ENCODE data around the gene FASTKD3.

DNA sequence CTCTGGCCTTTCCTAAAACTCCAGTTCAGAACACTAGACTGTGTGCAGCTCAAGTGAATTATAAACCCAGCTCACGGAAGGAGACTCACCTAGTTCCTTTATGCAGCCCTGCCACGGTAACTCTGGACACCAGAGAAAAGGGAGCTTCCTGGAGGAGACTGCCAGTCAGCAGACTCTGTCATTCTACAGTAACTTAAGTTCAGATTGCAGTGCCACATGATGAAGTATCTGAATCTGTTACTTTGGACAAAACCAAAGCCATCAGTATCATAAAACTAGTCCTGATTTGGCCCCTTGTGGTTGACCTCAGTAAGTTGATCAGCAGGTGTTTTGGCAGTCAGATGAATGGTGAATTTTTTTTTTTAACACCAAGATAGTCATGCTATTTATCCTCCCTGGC is 2.8 kb upstream of the FASTKD3 start:
- TF ChIP-seq CTCF (IDR thresholded peaks at IDR 0.05) (no peak), POLR2A (IDR thresholded peaks at IDR 0.05) (no peak)
